PC-3 (cell line): Measurements from ENCODE around the gene ASTN2.

ENCODE experiments used
- EZH2phosphoT487 ChIP-seq: fragments of 300-600 bp; sonication (generic); IDR thresholded peaks from 2 replicates; pipeline ENCODE4 v1.6.1; 2018; ENCODE audit warnings: mild to moderate bottlenecking, antibody characterized with exemption, low read length, borderline replicate concordance
- TF ChIP-seq, protein P1 (sequence below): fragments of 300-600 bp; sonication (generic); conservative IDR thresholded peaks from 2 replicates; pipeline ENCODE4 v1.5.1; 2017; ENCODE audit warnings: antibody characterized with exemption, low read depth, mild to moderate bottlenecking, low read length

- TF ChIP-seq, protein P1, sequence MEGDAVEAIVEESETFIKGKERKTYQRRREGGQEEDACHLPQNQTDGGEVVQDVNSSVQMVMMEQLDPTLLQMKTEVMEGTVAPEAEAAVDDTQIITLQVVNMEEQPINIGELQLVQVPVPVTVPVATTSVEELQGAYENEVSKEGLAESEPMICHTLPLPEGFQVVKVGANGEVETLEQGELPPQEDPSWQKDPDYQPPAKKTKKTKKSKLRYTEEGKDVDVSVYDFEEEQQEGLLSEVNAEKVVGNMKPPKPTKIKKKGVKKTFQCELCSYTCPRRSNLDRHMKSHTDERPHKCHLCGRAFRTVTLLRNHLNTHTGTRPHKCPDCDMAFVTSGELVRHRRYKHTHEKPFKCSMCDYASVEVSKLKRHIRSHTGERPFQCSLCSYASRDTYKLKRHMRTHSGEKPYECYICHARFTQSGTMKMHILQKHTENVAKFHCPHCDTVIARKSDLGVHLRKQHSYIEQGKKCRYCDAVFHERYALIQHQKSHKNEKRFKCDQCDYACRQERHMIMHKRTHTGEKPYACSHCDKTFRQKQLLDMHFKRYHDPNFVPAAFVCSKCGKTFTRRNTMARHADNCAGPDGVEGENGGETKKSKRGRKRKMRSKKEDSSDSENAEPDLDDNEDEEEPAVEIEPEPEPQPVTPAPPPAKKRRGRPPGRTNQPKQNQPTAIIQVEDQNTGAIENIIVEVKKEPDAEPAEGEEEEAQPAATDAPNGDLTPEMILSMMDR: peak; percentile 46
- TF ChIP-seq EZH2phosphoT487: no peak
Observed at GRCh38 chr9:117411547-117411946, 3.3 kb downstream of the ASTN2 start.
